GM11168 (cell line): ENCODE results near the gene PRKN.

Experiments
- in situ Hi-C: fragments of 300-500 bp; cut with MboI; formaldehyde crosslinking; loops from one replicate; pipeline ENCODE4 v1.12.0; 2022; ENCODE audit warnings: low sequenced_read_pairs; ENCODE audit not compliant: unreplicated experiment

PRKN gene

GRCh38 chr6:162343936-162344645, 383.5 kb downstream of the PRKN start:
- in situ Hi-C loops: no loop called here

- in situ Hi-C loops: no loop called here
Observed at GRCh38 chr6:162343198-162343935, 384.2 kb downstream of the PRKN start.

GRCh38 chr6:162337412-162337811, 390.2 kb downstream of the PRKN start:
- in situ Hi-C loops: no loop called here

GRCh38 chr6:162336359-162336758, 391.2 kb downstream of the PRKN start:
- in situ Hi-C loops: no loop called here

GRCh38 chr6:162332365-162332764, 395.2 kb downstream of the PRKN start:
- in situ Hi-C loops: no loop called here

- in situ Hi-C loops: no loop called here
Observed at GRCh38 chr6:162331911-162332310, 395.7 kb downstream of the PRKN start.

- in situ Hi-C loops: no loop called here
Observed at GRCh38 chr6:162325826-162326225, 401.7 kb downstream of the PRKN start.

GRCh38 chr6:162325051-162325450, 402.5 kb downstream of the PRKN start:
- in situ Hi-C loops: no loop called here

- in situ Hi-C loops: no loop called here
Observed at GRCh38 chr6:162315291-162315690, 412.3 kb downstream of the PRKN start.

- in situ Hi-C loops: no loop called here
Observed at GRCh38 chr6:162313922-162314660, 413.5 kb downstream of the PRKN start.

GRCh38 chr6:162307865-162308264, 419.7 kb downstream of the PRKN start:
- in situ Hi-C loops: no loop called here

- in situ Hi-C loops: no loop called here
Observed at GRCh38 chr6:162306616-162307015, 420.9 kb downstream of the PRKN start.

GRCh38 chr6:162301128-162301527, 426.4 kb downstream of the PRKN start:
- in situ Hi-C loops: no loop called here

- in situ Hi-C loops: no loop called here
Observed at GRCh38 chr6:162294029-162294428, 433.5 kb downstream of the PRKN start.

- in situ Hi-C loops: no loop called here
Observed at GRCh38 chr6:162292915-162293314, 434.7 kb downstream of the PRKN start.

- in situ Hi-C loops: no loop called here
Observed at GRCh38 chr6:162290846-162291465, 436.6 kb downstream of the PRKN start.

- in situ Hi-C loops: no loop called here
Observed at GRCh38 chr6:162289972-162290371, 437.6 kb downstream of the PRKN start.

GRCh38 chr6:162273986-162274385, 453.6 kb downstream of the PRKN start:
- in situ Hi-C loops: no loop called here

GRCh38 chr6:162271922-162272321, 455.6 kb downstream of the PRKN start:
- in situ Hi-C loops: no loop called here

- in situ Hi-C loops: no loop called here
Observed at GRCh38 chr6:162270966-162271365, 456.6 kb downstream of the PRKN start.

GRCh38 chr6:162267641-162268040, 459.9 kb downstream of the PRKN start:
- in situ Hi-C loops: no loop called here
